Cardiac fibroblast (primary cell): ENCODE data around the gene GABRG3.

ENCODE experiments used
- DNase-seq, 2 donors: peaks; one replicate each; pipeline versions ENCODE4 v3.0.0 to v3.0.0-alpha.2; 2010; ENCODE audit warnings: low read depth in 2 of 2
- H3K4me3 ChIP-seq, 2 donors: replicated peaks in 1 of 2; 1 replicate in 1 of 2; 2 replicates in 1 of 2; pipeline ENCODE4 v1.5.1; 2011; ENCODE audit warnings: low read depth in 2 of 2, low read length in 2 of 2, mild to moderate bottlenecking in 2 of 2, moderate library complexity in 1 of 2
- TF ChIP-seq, protein P1 (sequence below): IDR thresholded peaks from one replicate; pipeline ENCODE4 v1.5.1; 2011; ENCODE audit warnings: low read depth, mild to moderate bottlenecking, low read length, inconsistent platforms

Gene GABRG3

DNA sequence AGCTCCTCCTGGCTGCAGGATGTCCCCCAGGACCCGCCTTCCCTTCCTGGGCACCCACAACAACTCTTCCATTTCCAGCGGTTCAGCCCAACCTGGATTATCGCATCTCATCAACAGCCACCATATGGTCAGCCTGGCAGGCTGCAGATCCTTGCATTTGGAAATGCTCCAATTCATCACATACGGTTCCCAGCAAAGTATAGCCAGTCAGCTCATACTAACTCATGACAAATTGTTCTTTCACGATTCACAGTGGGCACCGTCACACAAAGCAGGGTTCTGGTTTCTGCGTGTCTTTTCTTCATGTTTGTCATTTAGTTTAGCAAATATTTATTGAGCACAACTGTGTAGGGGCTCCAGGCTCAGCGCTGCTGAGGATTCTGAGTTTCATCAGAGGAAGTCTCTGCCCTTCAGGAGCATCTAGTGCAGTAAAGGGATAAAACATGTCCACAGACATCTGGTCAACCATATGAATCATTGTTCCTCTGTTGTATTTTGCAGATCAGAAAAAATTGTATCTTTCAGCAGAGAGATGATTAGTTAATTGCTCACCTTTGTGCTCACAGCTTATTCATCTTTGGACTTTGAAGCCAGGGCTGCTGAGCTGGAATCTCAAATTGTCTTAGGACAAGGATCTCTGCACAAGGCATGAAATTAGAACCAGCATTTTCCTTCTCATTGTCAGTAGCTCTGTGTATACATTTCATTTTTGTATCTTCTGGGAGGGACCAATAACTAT, 125.1 kb downstream of the GABRG3 start:
- no peak overlapping the region for H3K4me3 ChIP-seq
- DNase-seq: no peak
- TF ChIP-seq, protein P1, sequence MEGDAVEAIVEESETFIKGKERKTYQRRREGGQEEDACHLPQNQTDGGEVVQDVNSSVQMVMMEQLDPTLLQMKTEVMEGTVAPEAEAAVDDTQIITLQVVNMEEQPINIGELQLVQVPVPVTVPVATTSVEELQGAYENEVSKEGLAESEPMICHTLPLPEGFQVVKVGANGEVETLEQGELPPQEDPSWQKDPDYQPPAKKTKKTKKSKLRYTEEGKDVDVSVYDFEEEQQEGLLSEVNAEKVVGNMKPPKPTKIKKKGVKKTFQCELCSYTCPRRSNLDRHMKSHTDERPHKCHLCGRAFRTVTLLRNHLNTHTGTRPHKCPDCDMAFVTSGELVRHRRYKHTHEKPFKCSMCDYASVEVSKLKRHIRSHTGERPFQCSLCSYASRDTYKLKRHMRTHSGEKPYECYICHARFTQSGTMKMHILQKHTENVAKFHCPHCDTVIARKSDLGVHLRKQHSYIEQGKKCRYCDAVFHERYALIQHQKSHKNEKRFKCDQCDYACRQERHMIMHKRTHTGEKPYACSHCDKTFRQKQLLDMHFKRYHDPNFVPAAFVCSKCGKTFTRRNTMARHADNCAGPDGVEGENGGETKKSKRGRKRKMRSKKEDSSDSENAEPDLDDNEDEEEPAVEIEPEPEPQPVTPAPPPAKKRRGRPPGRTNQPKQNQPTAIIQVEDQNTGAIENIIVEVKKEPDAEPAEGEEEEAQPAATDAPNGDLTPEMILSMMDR: no peak

DNA sequence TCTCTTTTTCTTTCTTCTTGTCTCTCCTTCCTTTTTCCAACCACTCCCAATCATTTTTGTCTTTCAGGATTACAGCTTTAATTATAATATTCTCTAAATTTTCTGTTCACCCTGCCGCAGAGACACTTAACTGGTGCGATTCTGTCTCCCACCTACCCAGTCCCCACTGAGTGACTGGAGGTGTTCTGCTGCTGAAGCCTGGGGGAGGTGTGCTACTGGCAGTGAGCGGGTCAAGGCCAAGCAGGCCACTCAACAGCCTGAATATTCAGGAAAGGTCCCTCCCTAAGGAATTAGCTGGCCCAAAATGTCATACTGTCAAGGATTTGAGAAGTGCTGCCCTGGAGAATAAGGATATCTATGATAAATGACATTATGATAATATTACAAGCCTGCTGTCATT, 126.5 kb downstream of the GABRG3 start:
- TF ChIP-seq, protein P1: no peak
- H3K4me3 ChIP-seq: no peak overlapping the region
- no peak for DNase-seq

DNA sequence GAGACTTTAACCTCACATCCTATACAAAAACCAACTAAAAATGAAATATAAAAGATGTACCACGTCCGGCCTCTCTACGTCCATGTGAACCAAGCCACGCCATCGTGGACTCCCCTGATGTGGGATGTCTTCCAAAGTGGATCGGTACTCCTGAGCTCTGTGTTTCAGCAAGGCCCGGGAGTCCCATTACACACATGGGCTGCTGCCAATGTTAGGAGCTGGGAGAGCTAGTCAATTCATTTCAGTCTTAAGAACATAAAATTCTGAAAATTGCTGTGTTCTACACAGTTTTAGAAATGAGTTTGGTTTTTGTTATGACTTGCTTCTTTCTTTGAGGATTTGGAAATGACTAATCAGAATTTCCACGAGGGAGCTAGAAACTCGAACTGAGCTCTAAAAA, 131.0 kb downstream of the GABRG3 start:
- H3K4me3 ChIP-seq: no peak overlapping the region
- TF ChIP-seq, protein P1: no peak
- no peak for DNase-seq

DNA sequence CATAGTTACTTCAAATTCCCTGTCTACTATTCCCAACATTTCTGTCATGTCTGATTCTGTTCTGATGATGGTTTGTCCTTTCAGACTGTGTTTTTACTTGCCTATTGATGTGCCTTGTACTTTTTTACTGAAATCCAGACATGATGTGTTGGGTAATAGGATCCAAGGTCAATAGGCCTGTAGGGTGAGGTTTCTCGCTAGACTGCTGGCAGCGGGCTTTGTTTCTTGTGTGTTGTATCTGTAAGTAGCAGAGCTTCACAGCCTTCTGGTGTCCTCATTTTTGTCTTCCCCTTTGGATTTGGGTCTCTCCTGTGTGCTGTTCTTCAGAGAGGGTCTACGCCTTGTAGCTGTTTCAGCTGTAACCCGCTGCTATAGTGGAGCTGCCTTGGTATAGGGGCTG, 140.3 kb downstream of the GABRG3 start:
- TF ChIP-seq, protein P1: no peak
- no peak overlapping the region for H3K4me3 ChIP-seq
- no peak for DNase-seq

DNA sequence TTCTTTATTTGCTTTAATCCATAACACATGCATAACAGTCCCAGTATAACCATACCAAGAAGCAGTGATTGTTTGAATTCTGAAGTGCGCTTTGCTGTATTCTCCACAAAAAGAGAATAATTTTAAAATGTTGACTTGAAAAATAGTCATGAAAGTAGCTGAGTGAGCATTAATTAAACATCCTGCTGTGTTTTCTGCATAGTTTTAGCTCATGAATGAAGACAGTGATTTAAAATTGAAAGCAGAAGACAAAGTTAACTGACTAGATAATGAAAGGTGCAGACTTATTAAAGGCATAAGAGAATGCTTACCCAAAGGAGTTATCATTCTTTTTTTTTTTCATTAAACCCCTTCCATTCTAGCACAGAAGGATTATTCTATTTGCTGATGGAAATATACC, 143.5 kb downstream of the GABRG3 start:
- H3K4me3 ChIP-seq: no peak overlapping the region
- TF ChIP-seq, protein P1: no peak

DNA sequence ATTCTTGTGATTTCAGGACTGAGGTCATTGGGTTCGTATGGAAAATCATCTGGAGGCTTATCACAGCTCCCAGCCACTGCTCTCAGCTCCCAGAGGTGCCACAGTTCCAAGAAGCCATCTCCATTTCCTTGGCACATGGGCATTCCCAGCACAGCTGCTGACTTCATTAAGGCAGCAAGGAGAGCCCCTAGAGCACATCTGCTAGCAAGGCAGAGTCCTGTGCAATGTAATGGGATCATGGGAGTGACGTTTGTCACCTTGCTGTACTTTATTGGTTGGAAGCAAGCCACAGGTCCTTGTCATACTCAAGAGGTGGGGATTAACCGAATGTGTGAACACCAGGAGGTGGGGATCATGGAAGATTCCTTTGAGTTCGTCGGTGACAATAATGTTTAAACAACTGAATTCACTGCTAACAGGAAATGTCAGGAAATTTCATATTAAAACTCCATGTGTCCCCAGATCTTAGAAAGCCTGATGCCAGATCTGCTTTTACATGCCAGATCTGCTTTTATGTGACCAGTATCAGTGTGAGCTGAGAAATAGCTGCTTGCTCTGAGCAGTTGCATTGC, 148.8 kb downstream of the GABRG3 start:
- TF ChIP-seq, protein P1: no peak
- H3K4me3 ChIP-seq: no peak overlapping the region
- no peak for DNase-seq

More for the DNA sequence above, 143.5 kb downstream of the GABRG3 start:
- no peak for DNase-seq
